Transverse colon (tissue), 3 donors: ENCODE measurements around the gene RPL6.

Source experiments
- CTCF ChIP-seq, 5 experiments: fragments of 200-600 bp in 3 of 5; fragments of 450-650 bp in 2 of 5; sonication (generic) in 3 of 5; IDR thresholded peaks; 1 replicate in 2 of 5; 2 replicates in 3 of 5; pipeline ENCODE4 v1.5.1; 2016 to 2017; ENCODE audit warnings: antibody characterized with exemption in 5 of 5, inconsistent platforms in 3 of 5, mild to moderate bottlenecking in 2 of 5, moderate library complexity in 1 of 5
- POLR2A ChIP-seq: fragments of 450-650 bp; IDR thresholded peaks from one replicate; pipeline ENCODE4 v1.6.1; 2016; ENCODE audit warnings: antibody characterized with exemption, mild to moderate bottlenecking, moderate library complexity

GRCh38 chr12:112409906-112410244 lies 470 bp upstream of the RPL6 start:
- TF ChIP-seq POLR2A (no peak), CTCF (IDR thresholded peaks at IDR 0.05) (no peak)
